WERI-Rb-1 (cell line): ENCODE data around the gene THSD8.
"Not testable (repeated sequence)": the region's sequence is repeated elsewhere in the genome, so short reads cannot be mapped to it uniquely, and the experiment has no call there.

Experiments
- DNase-seq: peaks from one replicate; pipeline ENCODE4 v3.0.0-alpha.2; 2020
- H3K27ac ChIP-seq: fragments of 250-450 bp; sonication (Bioruptor Pico); 2 replicates; pipeline ENCODE4 v1.5.1; 2020; ENCODE audit warnings: mild to moderate bottlenecking, moderate library complexity
- H3K27me3 ChIP-seq: fragments of 250-450 bp; sonication (Bioruptor Pico); 2 replicates; pipeline ENCODE4 v1.5.1; 2021; ENCODE audit warnings: mild to moderate bottlenecking, low read depth, moderate library complexity; ENCODE audit not compliant: insufficient read depth, severe bottlenecking
- H3K36me3 ChIP-seq: fragments of 250-450 bp; sonication (Bioruptor Pico); 2 replicates; pipeline ENCODE4 v1.5.1; 2020; ENCODE audit warnings: mild to moderate bottlenecking, moderate library complexity
- H3K4me3 ChIP-seq: 2 replicates; pipeline ENCODE4 v1.5.1; 2011; ENCODE audit warnings: low read depth, mild to moderate bottlenecking, control low read depth, low read length
- H3K9me3 ChIP-seq: fragments of 250-450 bp; sonication (Bioruptor Pico); 2 replicates; pipeline ENCODE4 v1.5.1; 2021; ENCODE audit warnings: mild to moderate bottlenecking, moderate library complexity; ENCODE audit not compliant: severe bottlenecking
- TF ChIP-seq, protein P1 (sequence below): IDR thresholded peaks from 2 replicates; pipeline ENCODE4 v1.5.1; 2011; ENCODE audit warnings: low read depth, mild to moderate bottlenecking, control low read depth, inconsistent platforms, low read length

The THSD8 gene

DNA sequence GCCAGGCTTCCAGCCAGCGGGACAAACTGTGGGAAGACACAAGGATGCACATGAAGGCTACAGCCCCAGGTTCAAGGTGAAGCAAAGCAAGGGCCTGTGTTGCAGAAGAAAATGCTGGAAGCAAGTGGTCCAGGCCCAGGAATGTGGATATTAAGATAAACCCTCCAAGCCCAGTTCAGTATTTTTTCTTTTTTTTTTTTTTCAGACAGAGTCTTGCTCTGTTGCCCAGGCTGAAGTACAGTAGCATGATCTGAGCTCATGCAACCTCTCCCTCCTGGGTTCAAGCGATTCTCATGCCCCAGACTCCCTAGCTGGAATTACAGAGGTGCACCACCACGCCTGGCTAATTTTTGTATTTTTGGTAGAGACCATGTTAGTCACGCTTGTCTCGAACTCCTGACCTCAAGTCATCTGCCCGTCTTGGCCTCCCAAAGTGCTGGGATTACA, 4.7 kb upstream of the THSD8 start:
- DNase-seq, result no peak
- no peak overlapping the region for H3K4me3 ChIP-seq
- H3K27me3 ChIP-seq, result no peaks in the 10 kb centered on the region
- TF ChIP-seq, protein P1, sequence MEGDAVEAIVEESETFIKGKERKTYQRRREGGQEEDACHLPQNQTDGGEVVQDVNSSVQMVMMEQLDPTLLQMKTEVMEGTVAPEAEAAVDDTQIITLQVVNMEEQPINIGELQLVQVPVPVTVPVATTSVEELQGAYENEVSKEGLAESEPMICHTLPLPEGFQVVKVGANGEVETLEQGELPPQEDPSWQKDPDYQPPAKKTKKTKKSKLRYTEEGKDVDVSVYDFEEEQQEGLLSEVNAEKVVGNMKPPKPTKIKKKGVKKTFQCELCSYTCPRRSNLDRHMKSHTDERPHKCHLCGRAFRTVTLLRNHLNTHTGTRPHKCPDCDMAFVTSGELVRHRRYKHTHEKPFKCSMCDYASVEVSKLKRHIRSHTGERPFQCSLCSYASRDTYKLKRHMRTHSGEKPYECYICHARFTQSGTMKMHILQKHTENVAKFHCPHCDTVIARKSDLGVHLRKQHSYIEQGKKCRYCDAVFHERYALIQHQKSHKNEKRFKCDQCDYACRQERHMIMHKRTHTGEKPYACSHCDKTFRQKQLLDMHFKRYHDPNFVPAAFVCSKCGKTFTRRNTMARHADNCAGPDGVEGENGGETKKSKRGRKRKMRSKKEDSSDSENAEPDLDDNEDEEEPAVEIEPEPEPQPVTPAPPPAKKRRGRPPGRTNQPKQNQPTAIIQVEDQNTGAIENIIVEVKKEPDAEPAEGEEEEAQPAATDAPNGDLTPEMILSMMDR, result no peak
- no peak overlapping the region for H3K27ac ChIP-seq
- H3K36me3 ChIP-seq, result peaks cover 42% of the 10 kb centered on the region
- no peaks in the 10 kb centered on the region for H3K9me3 ChIP-seq

DNA sequence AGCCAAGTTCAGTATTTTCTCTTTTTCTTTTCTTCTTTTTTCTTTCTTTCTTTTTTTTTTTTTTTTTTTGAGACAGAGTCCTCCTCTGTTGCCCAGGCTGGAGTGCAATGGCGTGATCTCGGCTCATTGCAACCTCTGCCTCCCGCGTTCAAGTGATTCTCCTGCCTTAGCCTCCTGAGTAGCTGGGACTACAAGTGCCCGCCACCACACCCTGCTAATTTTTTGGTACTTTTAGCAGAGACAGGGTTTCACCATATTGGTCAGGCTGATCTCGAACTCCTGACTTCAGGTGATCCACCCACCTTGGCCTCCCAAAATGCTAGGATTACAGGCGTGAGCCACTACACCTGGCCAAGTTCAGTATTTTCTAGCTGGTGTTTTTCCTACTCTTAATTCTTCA, 4.3 kb upstream of the THSD8 start:
- H3K9me3 ChIP-seq, DNase-seq, H3K4me3 ChIP-seq, H3K27me3 ChIP-seq, H3K27ac ChIP-seq: not testable (repeated sequence)
- peaks cover 42% of the 10 kb centered on the region for H3K36me3 ChIP-seq

DNA sequence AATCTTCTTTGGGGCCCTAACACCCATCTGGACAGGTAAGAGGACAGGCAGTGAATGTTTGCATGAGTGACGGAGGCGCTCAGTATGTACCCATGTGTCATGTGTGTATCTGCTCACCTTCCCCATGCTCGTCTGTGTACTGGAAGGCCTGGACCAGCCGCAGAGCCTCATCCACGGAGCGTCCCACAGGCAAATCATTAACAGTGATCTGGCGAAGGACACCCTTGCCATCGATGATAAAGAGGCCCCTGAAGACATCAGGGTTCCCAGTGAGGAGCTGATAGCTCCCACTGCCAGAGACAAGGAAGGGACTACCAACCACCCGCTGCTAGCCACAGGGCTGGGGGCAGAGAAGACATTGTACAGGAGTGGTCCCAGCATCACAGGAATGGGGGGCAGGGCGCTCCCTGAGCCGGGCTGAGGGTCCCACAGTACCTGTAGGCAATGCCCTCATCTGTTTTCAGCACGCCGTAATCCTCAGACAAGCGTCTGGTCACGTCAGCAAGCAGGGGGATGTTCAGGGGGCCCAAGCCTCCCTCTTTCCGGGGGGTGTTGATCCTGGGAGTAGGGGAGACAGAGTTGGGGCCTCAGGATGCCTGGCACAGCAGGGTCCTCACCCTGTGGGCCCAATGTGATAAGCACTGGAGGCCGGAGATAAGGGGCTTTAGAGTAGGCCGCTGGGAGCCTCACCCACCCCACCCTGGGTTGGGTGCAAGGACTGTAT, 2.0 kb upstream of the THSD8 start:
- DNase-seq, result no peak
- H3K4me3 ChIP-seq, result no peak overlapping the region
- H3K9me3 ChIP-seq, result no peaks in the 10 kb centered on the region
- TF ChIP-seq, protein P1, result no peak
- no peaks in the 10 kb centered on the region for H3K27me3 ChIP-seq
- H3K36me3 ChIP-seq, result peaks cover 42% of the 10 kb centered on the region
- no peak overlapping the region for H3K27ac ChIP-seq

DNA sequence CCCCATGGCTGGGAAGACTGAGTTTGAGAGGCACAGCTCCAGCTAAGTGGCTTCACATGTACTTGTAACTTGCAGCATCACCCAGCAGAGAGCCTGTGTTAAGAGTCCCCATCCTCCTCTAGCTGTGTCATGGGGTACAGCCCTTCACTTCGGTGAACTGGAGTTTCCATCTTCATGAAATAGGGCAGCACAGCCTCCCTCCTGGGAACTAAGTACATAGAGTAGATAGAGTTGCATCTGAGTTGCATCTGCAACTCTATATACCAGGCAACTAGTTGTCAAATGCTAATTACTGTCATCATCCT, 1.5 kb upstream of the THSD8 start:
- peaks cover 42% of the 10 kb centered on the region for H3K36me3 ChIP-seq
- no peak overlapping the region for H3K27ac ChIP-seq
- no peaks in the 10 kb centered on the region for H3K9me3 ChIP-seq
- TF ChIP-seq, protein P1, result no peak
- H3K4me3 ChIP-seq, result peak overlapping the region; percentile 86
- no peak for DNase-seq
- no peaks in the 10 kb centered on the region for H3K27me3 ChIP-seq

DNA sequence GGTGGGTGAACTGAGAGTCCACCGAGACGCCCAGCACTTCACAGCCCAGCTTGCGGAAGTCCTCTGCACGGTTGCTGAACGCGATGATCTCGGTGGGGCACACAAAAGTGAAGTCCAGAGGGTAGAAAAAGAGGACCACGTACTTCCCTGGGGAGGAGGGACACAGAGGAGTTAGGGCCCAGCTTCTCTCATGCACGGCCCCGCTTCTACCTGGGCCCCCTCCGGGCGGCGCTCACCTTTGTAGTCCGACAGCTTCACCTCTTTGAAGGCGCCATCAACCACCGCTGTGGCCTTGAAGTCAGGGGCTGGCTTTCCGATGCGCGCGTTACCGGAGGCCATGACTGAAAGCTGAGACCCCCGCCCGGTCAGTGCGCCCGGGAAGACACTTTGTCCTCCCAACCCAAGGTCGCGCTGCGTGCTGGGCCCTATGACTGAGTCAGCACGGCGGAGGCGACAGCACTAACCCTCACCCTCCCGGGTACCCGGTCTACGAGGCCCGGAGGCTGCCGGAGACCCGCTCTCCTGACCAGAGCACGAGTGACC, 875 bp upstream of the THSD8 start:
- peak overlapping the region; percentile 86 for H3K4me3 ChIP-seq
- H3K9me3 ChIP-seq, result no peaks in the 10 kb centered on the region
- peak overlapping the region; percentile 92 for H3K27ac ChIP-seq
- no peaks in the 10 kb centered on the region for H3K27me3 ChIP-seq
- DNase-seq, result no peak
- H3K36me3 ChIP-seq, result peaks cover 42% of the 10 kb centered on the region
- TF ChIP-seq, protein P1, result no peak

DNA sequence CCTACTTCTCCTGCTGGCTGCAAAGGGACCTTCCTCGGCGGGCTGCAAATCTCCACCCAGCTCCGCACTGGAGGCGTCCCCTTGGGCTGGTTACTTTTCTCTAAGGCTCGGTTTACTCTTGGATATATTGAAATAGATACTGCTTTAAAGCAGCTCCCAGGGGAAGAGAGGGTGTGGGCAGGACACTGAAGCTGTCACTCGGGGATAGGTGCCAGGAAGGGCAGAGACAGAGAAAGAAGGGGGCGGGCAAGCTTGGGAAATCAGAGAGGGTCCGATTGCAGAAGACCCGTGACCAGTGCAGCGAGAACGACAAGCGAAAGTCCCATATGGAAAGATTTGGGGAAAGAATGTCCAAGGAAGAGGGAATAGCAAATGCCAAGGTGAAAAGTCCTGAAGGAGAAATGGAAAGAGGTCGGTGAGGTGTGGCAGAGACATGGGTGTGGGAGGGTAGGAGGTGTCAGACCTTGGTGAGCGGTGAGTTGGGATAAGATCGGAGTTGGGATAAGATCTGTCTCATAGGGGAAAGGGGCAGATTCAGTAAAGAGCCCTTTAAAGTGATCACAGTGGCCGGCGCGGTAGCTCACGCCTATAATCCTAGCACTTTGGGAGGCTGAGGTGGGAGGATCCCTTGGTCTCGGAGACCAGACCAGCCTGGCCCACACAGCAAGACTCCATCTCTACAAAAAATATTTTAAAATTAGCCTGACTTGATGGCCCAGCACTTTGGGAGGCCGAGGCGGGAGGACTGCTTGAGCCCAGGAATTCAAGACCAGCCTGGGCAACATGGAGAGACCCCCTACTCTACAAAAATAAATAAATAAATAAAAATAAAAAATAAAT, 618 bp downstream of the THSD8 start:
- H3K27me3 ChIP-seq, result no peaks in the 10 kb centered on the region
- DNase-seq, result no peak
- TF ChIP-seq, protein P1, result no peak
- H3K4me3 ChIP-seq, result peak overlapping the region; percentile 86
- no peaks in the 10 kb centered on the region for H3K9me3 ChIP-seq
- H3K36me3 ChIP-seq, result peaks cover 41% of the 10 kb centered on the region
- peak overlapping the region; percentile 92 for H3K27ac ChIP-seq
